ENCODE data around the gene PTPRN2.

- TF ChIP-seq, protein P1, sequence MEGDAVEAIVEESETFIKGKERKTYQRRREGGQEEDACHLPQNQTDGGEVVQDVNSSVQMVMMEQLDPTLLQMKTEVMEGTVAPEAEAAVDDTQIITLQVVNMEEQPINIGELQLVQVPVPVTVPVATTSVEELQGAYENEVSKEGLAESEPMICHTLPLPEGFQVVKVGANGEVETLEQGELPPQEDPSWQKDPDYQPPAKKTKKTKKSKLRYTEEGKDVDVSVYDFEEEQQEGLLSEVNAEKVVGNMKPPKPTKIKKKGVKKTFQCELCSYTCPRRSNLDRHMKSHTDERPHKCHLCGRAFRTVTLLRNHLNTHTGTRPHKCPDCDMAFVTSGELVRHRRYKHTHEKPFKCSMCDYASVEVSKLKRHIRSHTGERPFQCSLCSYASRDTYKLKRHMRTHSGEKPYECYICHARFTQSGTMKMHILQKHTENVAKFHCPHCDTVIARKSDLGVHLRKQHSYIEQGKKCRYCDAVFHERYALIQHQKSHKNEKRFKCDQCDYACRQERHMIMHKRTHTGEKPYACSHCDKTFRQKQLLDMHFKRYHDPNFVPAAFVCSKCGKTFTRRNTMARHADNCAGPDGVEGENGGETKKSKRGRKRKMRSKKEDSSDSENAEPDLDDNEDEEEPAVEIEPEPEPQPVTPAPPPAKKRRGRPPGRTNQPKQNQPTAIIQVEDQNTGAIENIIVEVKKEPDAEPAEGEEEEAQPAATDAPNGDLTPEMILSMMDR (IDR thresholded peaks at IDR 0.05) = no peak
- TF ChIP-seq POLR2A (IDR thresholded peaks at IDR 0.05) = no peak
These were observed 775.7 kb downstream of the PTPRN2 start for GRCh38 chr7:157811946-157812345.
